NCI-H524 (cell line): ENCODE data around the gene IPO4.

Source experiments
- DNase-seq, 2 experiments: peaks; one replicate each; lab custom pipeline; 2025; lab: John Stamatoyannopoulos, UW

IPO4 gene

GRCh38 chr14:24131549-24131966, 57.1 kb downstream of the IPO4 start:
- DNase-seq = no peak

DNA sequence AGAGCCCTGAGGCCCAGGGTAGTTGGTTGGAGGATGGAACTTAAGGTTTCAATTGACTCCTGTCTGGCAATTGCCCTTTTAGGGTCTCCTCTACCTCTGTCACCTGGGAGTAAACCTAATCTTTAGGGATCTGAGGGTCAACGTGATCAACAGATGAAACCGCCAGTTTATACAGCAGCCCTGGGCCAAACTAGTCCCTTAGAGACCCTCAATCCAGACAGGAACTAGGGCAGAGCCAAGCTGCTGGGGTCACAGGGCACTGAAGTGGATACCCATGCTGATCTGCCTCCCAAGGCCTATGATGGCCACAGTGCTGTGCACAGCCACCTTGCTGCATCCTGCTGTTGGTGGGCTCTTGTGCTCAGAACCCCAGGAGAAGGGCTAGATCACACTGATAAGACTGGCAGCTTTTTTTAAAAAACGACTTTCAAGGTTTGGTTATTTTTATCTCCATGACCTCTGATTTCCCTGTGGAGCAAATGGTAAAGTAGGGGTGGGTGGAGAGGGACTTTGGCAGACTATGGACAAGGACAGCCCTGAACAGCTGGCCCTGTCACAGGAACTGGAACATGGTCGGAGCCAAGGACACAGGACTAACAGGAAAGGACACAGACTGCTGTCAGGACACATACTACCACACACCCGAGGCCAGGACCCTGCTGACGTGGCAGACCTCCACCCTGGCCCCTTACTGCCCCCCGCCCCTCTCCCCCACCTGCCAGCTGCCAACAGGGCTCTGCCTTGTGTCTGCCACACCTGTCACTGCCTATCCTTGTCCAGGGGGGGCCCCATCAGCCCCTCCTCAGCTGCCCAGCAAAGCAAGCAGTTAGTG, 57.7 kb downstream of the IPO4 start:
- peak in 1 of 2 experiments; percentile 74 for DNase-seq

GRCh38 chr14:24130380-24130716, 58.3 kb downstream of the IPO4 start, which contains the start of gene FITM1:
TSS of gene FITM1 (plus strand) at chr14:24130659. CDS start at chr14:24131564, 905 bp downstream.
- DNase-seq = no peak
